ENCODE measurements around the gene RPL29. TPM values are rescaled to one million over a fixed set of nuclear protein-coding genes. Genes with fewer than 3 reads are reported as not detected.
A peak's percentile ranks its signal among the peaks of the same experiment; 100 is the strongest.

RPL29 gene
- total RNA-seq, 1 donor from 2014 or later, result 1,940 TPM

- DNase-seq (ENCODE audit: low read depth) (no peak), FAIRE-seq (no peak)
- H3K36me3 ChIP-seq (ENCODE audit: control insufficient read depth, insufficient read depth, low read length), result no peaks in the 10 kb centered on the region
- no peak for TF ChIP-seq CTCF (IDR thresholded peaks at IDR 0.05; ENCODE audit: insufficient read depth, low read length, severe bottlenecking)
- no peak overlapping the region for H3K4me3 ChIP-seq (ENCODE audit: low read depth, low read length)
- no peaks in the 10 kb centered on the region for H3K27me3 ChIP-seq (ENCODE audit: control insufficient read depth, insufficient read depth, low read length)
Measured at GRCh38 chr3:52006017-52006819, 10.5 kb upstream of the RPL29 start.

DNA sequence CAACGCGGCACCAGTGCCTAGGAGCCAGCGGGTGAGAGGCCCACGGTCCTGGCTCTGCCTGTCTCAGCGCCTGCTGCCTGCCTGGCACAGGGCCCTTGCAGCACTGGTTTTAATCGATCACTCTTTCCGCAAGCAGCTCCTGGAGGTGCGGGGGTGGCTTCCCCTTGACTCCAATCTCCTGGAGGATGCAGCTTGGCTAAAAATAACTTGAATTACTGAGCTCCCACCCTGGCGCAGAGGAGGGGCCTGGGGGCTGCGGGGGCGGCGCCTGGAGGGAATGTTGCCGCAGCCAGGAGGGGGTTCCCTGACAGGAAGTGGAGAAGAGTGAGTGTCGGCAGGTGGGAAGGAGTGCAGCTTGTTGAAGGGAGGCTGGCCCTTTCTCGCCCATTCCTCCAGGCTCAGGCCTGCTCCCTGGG is 9.9 kb upstream of the RPL29 start:
- H3K27me3 ChIP-seq (ENCODE audit: control insufficient read depth, insufficient read depth, low read length), result no peaks in the 10 kb centered on the region
- no peak overlapping the region for H3K4me3 ChIP-seq (ENCODE audit: low read depth, low read length)
- peak; percentile 72 for DNase-seq (ENCODE audit: low read depth)
- TF ChIP-seq CTCF (IDR thresholded peaks at IDR 0.05; ENCODE audit: insufficient read depth, low read length, severe bottlenecking), result no peak
- FAIRE-seq, result no peak
- no peaks in the 10 kb centered on the region for H3K36me3 ChIP-seq (ENCODE audit: control insufficient read depth, insufficient read depth, low read length)

DNA sequence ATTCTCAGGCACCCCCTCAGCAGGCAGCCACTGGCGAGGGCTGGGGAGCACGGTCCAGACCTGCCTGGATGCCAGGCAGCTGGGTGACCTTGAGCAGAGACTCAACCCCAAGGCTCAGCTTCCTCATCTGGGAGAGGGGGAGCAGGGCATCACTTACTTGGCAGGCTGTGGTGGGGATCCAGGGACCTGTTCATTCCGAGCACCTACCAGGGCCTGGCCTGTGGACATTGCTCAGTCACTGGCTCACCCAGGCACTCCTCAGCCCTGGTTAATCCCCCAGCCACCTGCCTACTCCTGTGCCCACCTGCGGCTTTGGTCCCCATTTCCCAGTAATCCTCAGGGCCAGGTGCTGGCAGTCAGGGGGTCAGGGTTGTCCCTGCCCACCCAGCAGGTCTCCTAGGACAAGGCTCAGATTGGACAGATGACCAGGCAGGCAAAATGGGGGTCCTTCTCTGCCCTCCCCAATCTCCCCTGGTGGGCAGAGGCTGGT is 9.3 kb upstream of the RPL29 start:
- Histone ChIP-seq H3K27me3 (ENCODE audit: control insufficient read depth, insufficient read depth, low read length) (no peaks in the 10 kb centered on the region), H3K4me3 (ENCODE audit: low read depth, low read length) (no peak overlapping the region), H3K36me3 (ENCODE audit: control insufficient read depth, insufficient read depth, low read length) (no peaks in the 10 kb centered on the region)
- DNase-seq (ENCODE audit: low read depth) (no peak), FAIRE-seq (no peak)
- TF ChIP-seq CTCF (IDR thresholded peaks at IDR 0.05; ENCODE audit: insufficient read depth, low read length, severe bottlenecking), result no peak

- Histone ChIP-seq H3K27me3 (ENCODE audit: control insufficient read depth, insufficient read depth, low read length) (no peaks in the 10 kb centered on the region), H3K36me3 (ENCODE audit: control insufficient read depth, insufficient read depth, low read length) (no peaks in the 10 kb centered on the region), H3K4me3 (ENCODE audit: low read depth, low read length) (no peak overlapping the region)
- no peak for FAIRE-seq
- DNase-seq (ENCODE audit: low read depth), result peak; percentile 17
- TF ChIP-seq CTCF (IDR thresholded peaks at IDR 0.05; ENCODE audit: insufficient read depth, low read length, severe bottlenecking), result peak; percentile 57
Measured at GRCh38 chr3:52004163-52004787, 8.6 kb upstream of the RPL29 start.

DNA sequence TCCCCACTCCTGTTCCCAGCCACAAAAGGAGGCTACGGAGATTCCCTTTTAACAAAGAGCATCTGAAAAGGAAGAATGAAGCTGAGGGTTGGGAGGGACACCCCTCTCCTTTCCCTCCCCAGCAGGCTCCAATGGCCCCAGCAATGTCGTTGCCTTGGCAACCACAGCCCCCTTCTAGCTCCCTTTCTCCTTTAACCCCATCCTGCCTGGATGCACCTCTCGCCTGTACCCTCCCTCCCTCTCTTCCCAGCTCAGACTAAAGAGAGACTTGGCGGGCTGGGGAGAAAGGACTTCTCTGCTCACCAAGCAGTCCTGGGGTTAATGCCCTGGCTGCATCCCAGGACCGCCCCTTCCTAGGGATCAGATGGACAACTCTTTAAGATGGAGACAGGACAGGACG is 7.1 kb upstream of the RPL29 start:
- no peak for DNase-seq (ENCODE audit: low read depth)
- Histone ChIP-seq H3K36me3 (ENCODE audit: control insufficient read depth, insufficient read depth, low read length) (no peaks in the 10 kb centered on the region), H3K4me3 (ENCODE audit: low read depth, low read length) (no peak overlapping the region), H3K27me3 (ENCODE audit: control insufficient read depth, insufficient read depth, low read length) (no peaks in the 10 kb centered on the region)
- FAIRE-seq, result no peak
- TF ChIP-seq CTCF (IDR thresholded peaks at IDR 0.05; ENCODE audit: insufficient read depth, low read length, severe bottlenecking), result no peak
